ENCODE measurements around the gene KCNN4. TPM values are rescaled to one million over a fixed set of nuclear protein-coding genes. Genes with fewer than 3 reads are reported as not detected.
"Not testable (repeated sequence)": the region's sequence is repeated elsewhere in the genome, so short reads cannot be mapped to it uniquely, and the experiment has no call there.

KCNN4 gene
- polyA plus RNA-seq (ENCODE audit: insufficient read length in 3 of 3): 1 to 10 TPM in 2 of 3 donors, under 1 TPM in 1; 0.97 to 1.8 (median 1.5) TPM

- no peak for DNase-seq (ENCODE audit: low read depth in 3 of 3, low spot score in 2 of 3)
Observed at GRCh38 chr19:43780706-43781525, at the start of gene KCNN4. Gene KCNN4, minus strand, starts transcription at chr19:43780973. Its CDS starts 112 bp downstream, at chr19:43780861.

GRCh38 chr19:43826787-43827754, 46.3 kb upstream of the KCNN4 start, which contains the start of gene ZNF283:
Gene ZNF283, plus strand, starts transcription at chr19:43827321. Its CDS starts 6,184 bp downstream, at chr19:43833505.
- peak; percentile 75 to 84 (median 78) for DNase-seq (ENCODE audit: low read depth in 3 of 3, low spot score in 2 of 3)

- DNase-seq (ENCODE audit: low read depth in 3 of 3, low spot score in 2 of 3): not testable (repeated sequence)
Observed at GRCh38 chr19:43824572-43824971, 43.8 kb upstream of the KCNN4 start.

- not testable (repeated sequence) for DNase-seq (ENCODE audit: low read depth in 3 of 3, low spot score in 2 of 3)
Observed at GRCh38 chr19:43823856-43824255, 43.1 kb upstream of the KCNN4 start.

- no peak for DNase-seq (ENCODE audit: low read depth in 3 of 3, low spot score in 2 of 3)
Observed at GRCh38 chr19:43820884-43821215, 40.1 kb upstream of the KCNN4 start.

GRCh38 chr19:43820098-43820883, 39.5 kb upstream of the KCNN4 start:
- DNase-seq (ENCODE audit: low read depth in 3 of 3, low spot score in 2 of 3): no peak

GRCh38 chr19:43818500-43818899, 37.7 kb upstream of the KCNN4 start:
- DNase-seq (ENCODE audit: low read depth in 3 of 3, low spot score in 2 of 3): no peak

GRCh38 chr19:43817454-43817853, 36.7 kb upstream of the KCNN4 start:
- DNase-seq (ENCODE audit: low read depth in 3 of 3, low spot score in 2 of 3): not testable (repeated sequence)

GRCh38 chr19:43814663-43815352, 34.0 kb upstream of the KCNN4 start:
- no peak for DNase-seq (ENCODE audit: low read depth in 3 of 3, low spot score in 2 of 3)

- DNase-seq (ENCODE audit: low read depth in 3 of 3, low spot score in 2 of 3): no peak
Observed at GRCh38 chr19:43812688-43813087, 31.9 kb upstream of the KCNN4 start.

GRCh38 chr19:43812259-43812658, 31.5 kb upstream of the KCNN4 start:
- no peak for DNase-seq (ENCODE audit: low read depth in 3 of 3, low spot score in 2 of 3)

GRCh38 chr19:43811837-43812236, 31.1 kb upstream of the KCNN4 start:
- DNase-seq (ENCODE audit: low read depth in 3 of 3, low spot score in 2 of 3): no peak

GRCh38 chr19:43809762-43810696, 29.3 kb upstream of the KCNN4 start:
- DNase-seq (ENCODE audit: low read depth in 3 of 3, low spot score in 2 of 3): no peak

GRCh38 chr19:43807651-43808050, 26.9 kb upstream of the KCNN4 start:
- no peak for DNase-seq (ENCODE audit: low read depth in 3 of 3, low spot score in 2 of 3)

GRCh38 chr19:43806848-43807247, 26.1 kb upstream of the KCNN4 start:
- no peak for DNase-seq (ENCODE audit: low read depth in 3 of 3, low spot score in 2 of 3)

- DNase-seq (ENCODE audit: low read depth in 3 of 3, low spot score in 2 of 3): not testable (repeated sequence)
Observed at GRCh38 chr19:43806401-43806800, 25.6 kb upstream of the KCNN4 start.

- no peak for DNase-seq (ENCODE audit: low read depth in 3 of 3, low spot score in 2 of 3)
Observed at GRCh38 chr19:43804432-43804831, 23.7 kb upstream of the KCNN4 start.

GRCh38 chr19:43802216-43802951, 21.6 kb upstream of the KCNN4 start, which contains the start of gene LYPD5:
Gene LYPD5, minus strand, starts transcription at chr19:43802447. Its CDS starts 67 bp downstream, at chr19:43802380.
- DNase-seq (ENCODE audit: low read depth in 3 of 3, low spot score in 2 of 3): no peak
